H1 (cell line): Measurements from ENCODE around the gene TAT. TPM values are rescaled to one million over a fixed set of nuclear protein-coding genes. Genes with fewer than 3 reads are reported as not detected.

ENCODE experiments used
- CTCF ChIA-PET: fragments of 300-600 bp; sonication (Branson Sonifier 250); formaldehyde crosslinking; loops from one replicate; lab custom pipeline; 2021; ENCODE audit not compliant: partially characterized antibody; lab: Charles Lee
- POLR2A ChIA-PET: fragments of 300-600 bp; sonication (Branson Sonifier 250); formaldehyde crosslinking; loops from one replicate; lab custom pipeline; 2021; ENCODE audit warnings: inconsistent platforms; ENCODE audit not compliant: partially characterized antibody; lab: Charles Lee
- DNase-seq, 2 experiments: peaks; one replicate each; pipeline versions ENCODE4 v3.0.0 to v3.0.0-alpha.2; 2010 to 2022; ENCODE audit warnings: low spot score in 2 of 2, low read depth in 1 of 2, mixed read lengths in 1 of 2
- FAIRE-seq: peaks from 2 replicates; lab custom pipeline; 2011; peaks lifted over from hg19 to GRCh38; lab: Jason Lieb, UNC
- H2AFZ ChIP-seq: 2 replicates; pipeline ENCODE4 v1.8.1; 2012; ENCODE audit warnings: low read length, inconsistent platforms
- H2AK5ac ChIP-seq: 2 replicates; pipeline ENCODE4 v1.6.1; 2013; ENCODE audit warnings: low read depth, low read length
- H2BK120ac ChIP-seq: replicated peaks from 2 replicates; pipeline ENCODE3; 2013; ENCODE audit warnings: low read depth, low read length, inconsistent platforms
- H2BK12ac ChIP-seq: 2 replicates; pipeline ENCODE4 v1.6.1; 2013; ENCODE audit warnings: low read depth, low read length
- H2BK15ac ChIP-seq: 2 replicates; pipeline ENCODE4 v1.6.1; 2013; ENCODE audit warnings: low read length
- H2BK20ac ChIP-seq: 2 replicates; pipeline ENCODE4 v1.6.1; 2013; ENCODE audit warnings: low read length
- H2BK5ac ChIP-seq: 2 replicates; pipeline ENCODE4 v1.6.1; 2013; ENCODE audit warnings: low read depth, low read length
- H3K14ac ChIP-seq: 2 replicates; pipeline ENCODE4 v1.6.1; 2013; ENCODE audit warnings: inconsistent platforms; ENCODE audit not compliant: insufficient read length
- H3K18ac ChIP-seq: 2 replicates; pipeline ENCODE4 v1.6.1; 2013; ENCODE audit warnings: low read length; ENCODE audit errors: extremely low read depth
- H3K23ac ChIP-seq: 2 replicates; pipeline ENCODE4 v1.6.1; 2013; ENCODE audit warnings: inconsistent platforms; ENCODE audit not compliant: insufficient read length
- H3K23me2 ChIP-seq: 2 replicates; pipeline ENCODE4 v1.6.1; 2013; ENCODE audit warnings: low read depth, low read length
- H3K27ac ChIP-seq: 2 replicates; pipeline ENCODE4 v1.6.1; 2011; ENCODE audit warnings: low read depth, low read length, inconsistent platforms
- H3K27me3 ChIP-seq, 4 experiments: replicated peaks in 1 of 4; 1 replicate in 1 of 4; 2 replicates in 3 of 4; pipeline versions ENCODE4 v1.6.1 to v1.8.1; 2011 to 2013; ENCODE audit warnings: low read length in 3 of 4, mild to moderate bottlenecking in 3 of 4, inconsistent platforms in 2 of 4, mixed read lengths in 2 of 4, moderate library complexity in 1 of 4; ENCODE audit not compliant: control insufficient read depth in 3 of 4, insufficient read depth in 3 of 4; ENCODE audit errors: extremely low read depth in 1 of 4
- H3K36me3 ChIP-seq, 4 experiments: 2 replicates each; pipeline versions ENCODE4 v1.6.1 to v1.8.1; 2011 to 2013; ENCODE audit warnings: mild to moderate bottlenecking in 4 of 4, low read length in 3 of 4, moderate library complexity in 2 of 4, control low read depth in 1 of 4, inconsistent platforms in 1 of 4; ENCODE audit not compliant: insufficient read depth in 4 of 4, control insufficient read depth in 2 of 4
- H3K4ac ChIP-seq: replicated peaks from 2 replicates; pipeline ENCODE3; 2013; ENCODE audit warnings: low read length, low read depth, mixed read lengths, inconsistent platforms; ENCODE audit not compliant: insufficient read length
- H3K4me1 ChIP-seq, 4 experiments: replicated peaks in 1 of 4; 1 replicate in 1 of 4; 2 replicates in 3 of 4; pipeline versions ENCODE4 v1.6.1 to v1.8.1; 2011 to 2013; ENCODE audit warnings: low read length in 3 of 4, inconsistent platforms in 2 of 4, mixed read lengths in 1 of 4; ENCODE audit not compliant: insufficient read depth in 4 of 4, control insufficient read depth in 3 of 4
- H3K4me2 ChIP-seq, 2 experiments: 2 replicates each; pipeline versions ENCODE4 v1.6.1 to v1.8.1; 2011 to 2013; ENCODE audit warnings: low read depth in 2 of 2, low read length in 2 of 2, control low read depth in 1 of 2, inconsistent platforms in 1 of 2, mild to moderate bottlenecking in 1 of 2; ENCODE audit not compliant: insufficient read depth in 1 of 2
- H3K4me3 ChIP-seq, 4 experiments: fragments of 200-600, 300-600 bp in 1 of 4; sonication (generic), shearing (Covaris generic), sonication (Bioruptor Twin) in 1 of 4; 2 replicates each; pipeline versions ENCODE4 v1.5.1 to v1.8.1; 2011 to 2016; ENCODE audit warnings: low read length in 4 of 4, low read depth in 3 of 4, control low read depth in 2 of 4, inconsistent platforms in 2 of 4, mild to moderate bottlenecking in 2 of 4, mixed read lengths in 1 of 4, moderate library complexity in 1 of 4; ENCODE audit not compliant: insufficient read depth in 2 of 4; ENCODE audit errors: extremely low read depth in 1 of 4
- H3K56ac ChIP-seq: replicated peaks from 2 replicates; pipeline ENCODE3; 2013; ENCODE audit warnings: low read depth, mild to moderate bottlenecking, mixed read lengths, low read length, inconsistent platforms; ENCODE audit not compliant: insufficient read length
- H3K79me1 ChIP-seq: 2 replicates; pipeline ENCODE4 v1.6.1; 2013; ENCODE audit warnings: low read depth, low read length, control low read depth
- H3K79me2 ChIP-seq, 2 experiments: 2 replicates each; pipeline versions ENCODE4 v1.6.1 to v1.8.1; 2012 to 2013; ENCODE audit warnings: low read length in 2 of 2, mild to moderate bottlenecking in 2 of 2, inconsistent platforms in 1 of 2; ENCODE audit not compliant: insufficient read depth in 2 of 2, control insufficient read depth in 1 of 2
- H3K9ac ChIP-seq, 4 experiments: replicated peaks in 1 of 4; 1 replicate in 1 of 4; 2 replicates in 3 of 4; pipeline versions ENCODE4 v1.6.1 to v1.8.1; 2011 to 2013; ENCODE audit warnings: low read depth in 3 of 4, low read length in 3 of 4, control low read depth in 2 of 4, mild to moderate bottlenecking in 2 of 4, moderate library complexity in 2 of 4, inconsistent platforms in 1 of 4; ENCODE audit errors: extremely low read depth in 1 of 4
- H3K9me3 ChIP-seq, 2 experiments: 2 replicates each; pipeline versions ENCODE4 v1.6.1 to v1.8.1; 2012 to 2013; ENCODE audit warnings: mild to moderate bottlenecking in 2 of 2, moderate library complexity in 2 of 2, control low read depth in 1 of 2, inconsistent platforms in 1 of 2, low read depth in 1 of 2, low read length in 1 of 2, mixed read lengths in 1 of 2; ENCODE audit not compliant: insufficient read depth in 2 of 2
- H4K20me1 ChIP-seq, 2 experiments: replicated peaks in 1 of 2; 2 replicates each; pipeline versions ENCODE3 to v1.8.1; 2011 to 2013; ENCODE audit warnings: inconsistent platforms in 2 of 2, low read length in 2 of 2, mild to moderate bottlenecking in 1 of 2; ENCODE audit not compliant: insufficient read depth in 2 of 2, control insufficient read depth in 1 of 2
- H4K5ac ChIP-seq: 2 replicates; pipeline ENCODE4 v1.6.1; 2013; ENCODE audit warnings: low read length, low read depth, mixed read lengths, inconsistent platforms; ENCODE audit not compliant: insufficient read length
- H4K8ac ChIP-seq: 2 replicates; pipeline ENCODE4 v1.8.0; 2013; ENCODE audit warnings: mild to moderate bottlenecking, moderate library complexity, low read length, inconsistent platforms; ENCODE audit not compliant: insufficient read depth; ENCODE audit errors: extremely low read depth
- H4K91ac ChIP-seq: replicated peaks from 2 replicates; pipeline ENCODE3; 2013; ENCODE audit warnings: low read length, mixed read lengths, inconsistent platforms; ENCODE audit not compliant: insufficient read length
- CBX8 ChIP-seq: fragments of 300-800, 300-1000 bp; sonication (generic); IDR thresholded peaks from 2 replicates; pipeline ENCODE4 v1.7.1; 2016; ENCODE audit warnings: low read depth, low read length, borderline replicate concordance
- E2F6 ChIP-seq: IDR thresholded peaks from 2 replicates; pipeline ENCODE4 v1.6.1; 2012; ENCODE audit warnings: inconsistent platforms
- JUN ChIP-seq: IDR thresholded peaks from 2 replicates; pipeline ENCODE4 v1.6.1; 2011; ENCODE audit warnings: low read depth, mild to moderate bottlenecking, improper control_type of control experiment, low read length
- RNF2 ChIP-seq: fragments of 200-900, 300-1000 bp; sonication (generic); IDR thresholded peaks from 2 replicates; pipeline ENCODE4 v1.7.1; 2016; ENCODE audit warnings: borderline replicate concordance, low read depth, mild to moderate bottlenecking, antibody characterized with exemption, low read length; ENCODE audit not compliant: poor library complexity, severe bottlenecking; ENCODE audit errors: missing control alignments
- SUZ12 ChIP-seq: fragments of 200-600 bp; sonication (generic); IDR thresholded peaks from 2 replicates; pipeline ENCODE4 v1.6.1; 2012; ENCODE audit warnings: mild to moderate bottlenecking, inconsistent platforms, low read length, moderate library complexity, mixed read lengths
- TEAD4 ChIP-seq: IDR thresholded peaks from 2 replicates; pipeline ENCODE4 v1.6.1; 2012; ENCODE audit warnings: low read depth, low read length, inconsistent platforms, mixed read lengths
- YY1 ChIP-seq: IDR thresholded peaks from 2 replicates; pipeline ENCODE4 v1.6.1; 2011; ENCODE audit warnings: low read depth, mild to moderate bottlenecking, low read length
- WGBS, 2 experiments: shearing (Covaris generic) in 1 of 2; methylation state at CpG; one replicate each; pipeline versions ENCODE4 v1.1.6 to v1.1.7; 2013 to 2015; ENCODE audit warnings: low lambda C conversion rate in 2 of 2, mixed read lengths in 2 of 2, inconsistent platforms in 1 of 2, low coverage in 1 of 2, missing lambda C conversion rate in 1 of 2; ENCODE audit not compliant: insufficient replicate concordance in 2 of 2, insufficient coverage in 1 of 2, insufficient read length in 1 of 2; ENCODE audit errors: extremely low coverage in 1 of 2, missing lambda C conversion rate in 1 of 2; 5-methylcytosine and 5-hydroxymethylcytosine counted together
- polyA plus RNA-seq, 7 experiments: library from polyadenylated mRNA; depleted of rRNA in 3 of 7; stranded (reverse) in 5 of 7; unstranded in 2 of 7; fragments of >200 nt in 5 of 7; fragments of 200-250 nt in 2 of 7; gene quantifications; 1 replicate in 5 of 7; 2 replicates in 1 of 7; 4 replicates in 1 of 7; pipeline versions ENCODE4 v1.2.1 to v1.2.3, GENCODE V29; 2011 to 2013; ENCODE audit warnings: missing spikeins in 2 of 7, mixed read lengths in 2 of 7
- total RNA-seq: library from RNA; stranded (reverse); fragmentation: NEBNext Ultra II Directional; extraction: Animal tissue kit (Norgen Biotek cat#: 25700); gene quantifications from 2 replicates; pipeline ENCODE4 v1.2.1, GENCODE V29; 2021

Gene TAT
- total and polyA plus RNA-seq, 2 of the 8 experiments (the other 6 are each of a cell fraction or from before 2014, with no cell fraction given), result 0.03 TPM; not detected in 1

- no peak overlapping the region for H2BK20ac ChIP-seq
- H2BK5ac ChIP-seq, result no peak overlapping the region
- no peak overlapping the region for H4K8ac ChIP-seq
- H4K20me1 ChIP-seq, result no peaks in the 10 kb centered on the region
- no peak for FAIRE-seq
- DNase-seq, result no peak
- H3K27ac ChIP-seq, result no peak overlapping the region
- no peak overlapping the region for H3K9ac ChIP-seq
- no peak overlapping the region for H3K4ac ChIP-seq
- no peak overlapping the region for H2BK120ac ChIP-seq
- H2AK5ac ChIP-seq, result no peak overlapping the region
- no peaks in the 10 kb centered on the region for H3K36me3 ChIP-seq
- H3K4me1 ChIP-seq, result no peaks in the 10 kb centered on the region
- TF ChIP-seq RNF2 (no peak), YY1 (no peak), E2F6 (no peak), TEAD4 (no peak), CBX8 (no peak), JUN (no peak), SUZ12 (no peak)
- POLR2A ChIA-PET, result interaction anchor here (0.7 to 1.2 kb wide), 2 partner anchors 12 to 20 kb away, joined by 3 read pairs; no protein-coding TSS in a partner anchor
- no peak overlapping the region for H3K4me2 ChIP-seq
- H3K23me2 ChIP-seq, result no peaks in the 10 kb centered on the region
- no peak overlapping the region for H4K5ac ChIP-seq
- no peak overlapping the region for H3K23ac ChIP-seq
- no peak overlapping the region for H4K91ac ChIP-seq
- WGBS, 2 experiments, result 83% methylated on average over 4 of the region's 4 CpGs; no CpG with 5 or more reads in 1 of the 2 experiments
- no peak overlapping the region for H2BK15ac ChIP-seq
- no peak overlapping the region for H2BK12ac ChIP-seq
- no peaks in the 10 kb centered on the region for H3K79me1 ChIP-seq
- no peak overlapping the region for H3K18ac ChIP-seq
- H3K9me3 ChIP-seq, result no peaks in the 10 kb centered on the region; a peak in 1 of 4 replicates
- H3K56ac ChIP-seq, result no peak overlapping the region
- no peaks in the 10 kb centered on the region for H3K27me3 ChIP-seq
- H2AFZ ChIP-seq, result no peak overlapping the region
- H3K14ac ChIP-seq, result no peak overlapping the region
- H3K4me3 ChIP-seq, result no peak overlapping the region
- CTCF ChIA-PET, result interaction anchor here (0.9 to 2.0 kb wide), 3 partner anchors 19 to 25 kb away, joined by 3 to 7 read pairs (median 3); no protein-coding TSS in a partner anchor
- no peaks in the 10 kb centered on the region for H3K79me2 ChIP-seq
These were observed 8.4 kb upstream of the TAT start for GRCh38 chr16:71585318-71585703.
